Lower lobe of right lung (tissue), 2 donors: ENCODE results near the gene KIAA1217. TPM values are rescaled to one million over a fixed set of nuclear protein-coding genes. Genes with fewer than 3 reads are reported as not detected.

Source experiments
- ATAC-seq, 2 donors: fragments of 200-7000 bp; cut with Tn5 transposase; one replicate each; pipeline ENCODE4 v1.9.1; 2020 to 2022; ENCODE audit warnings: mild to moderate bottlenecking in 2 of 2, moderate library complexity in 2 of 2
- DNase-seq: peaks from one replicate; pipeline ENCODE4 v3.0.0-alpha.2; 2020
- H3K27ac ChIP-seq: fragments of 200-600 bp; one replicate; pipeline ENCODE4 v1.8.0; 2022
- H3K27me3 ChIP-seq: fragments of 200-600 bp; one replicate; pipeline ENCODE4 v1.8.0; 2022; ENCODE audit warnings: low read depth
- H3K36me3 ChIP-seq: fragments of 200-600 bp; one replicate; pipeline ENCODE4 v1.8.0; 2022; ENCODE audit warnings: mild to moderate bottlenecking
- H3K4me1 ChIP-seq: fragments of 200-600 bp; one replicate; pipeline ENCODE4 v1.8.0; 2022
- H3K4me3 ChIP-seq: fragments of 200-600 bp; one replicate; pipeline ENCODE4 v1.8.0; 2022; ENCODE audit warnings: mild to moderate bottlenecking
- H3K9me3 ChIP-seq: fragments of 200-600 bp; one replicate; pipeline ENCODE4 v1.8.0; 2022
- CTCF ChIP-seq: fragments of 200-600 bp; IDR thresholded peaks from one replicate; pipeline ENCODE4 v1.8.0; 2022; ENCODE audit warnings: antibody characterized with exemption, mild to moderate bottlenecking
- intact Hi-C: fragments of 100-400 bp; cut with DNase I; formaldehyde crosslinking; loops from one replicate; pipeline ENCODE4 v1.11.0; 2022
- total RNA-seq: library from RNA; stranded (reverse); fragmentation: NEBNext Ultra II Directional; extraction: Animal tissue kit (Norgen Biotek cat#: 25700); gene quantifications from one replicate; pipeline ENCODE4 v1.2.1, GENCODE V29; 2021
- donor health status: DM: no; HTN: yes; CAD: no; lungs with severe emphysema.

Gene KIAA1217
- total RNA-seq, 1 donor from 2014 or later: 37.2 TPM

GRCh38 chr10:24575481-24576002 lies 366.6 kb downstream of the KIAA1217 start:
- no peaks in the 10 kb centered on the region for H3K4me1 ChIP-seq
- H3K4me3 ChIP-seq: no peak overlapping the region
- no peaks in the 10 kb centered on the region for H3K36me3 ChIP-seq
- no peak for ATAC-seq
- no peaks in the 10 kb centered on the region for H3K9me3 ChIP-seq
- no peak for TF ChIP-seq CTCF
- H3K27ac ChIP-seq: no peak overlapping the region
- intact Hi-C loops: no loop called here
- no peak for DNase-seq
- H3K27me3 ChIP-seq: no peaks in the 10 kb centered on the region

- Histone ChIP-seq H3K27me3 (no peaks in the 10 kb centered on the region), H3K4me3 (no peak overlapping the region), H3K36me3 (peaks cover 12% of the 10 kb centered on the region), H3K4me1 (no peaks in the 10 kb centered on the region), H3K27ac (no peak overlapping the region), H3K9me3 (no peaks in the 10 kb centered on the region)
- intact Hi-C loops: no loop called here
- TF ChIP-seq CTCF: no peak
- ATAC-seq (no peak), DNase-seq (no peak)
These were observed 370.5 kb downstream of the KIAA1217 start for GRCh38 chr10:24579448-24579847.

GRCh38 chr10:24579906-24580305 lies 371.0 kb downstream of the KIAA1217 start:
- intact Hi-C loops: no loop called here

GRCh38 chr10:24589265-24589664 lies 380.3 kb downstream of the KIAA1217 start:
- ATAC-seq: no peak
- no peak for TF ChIP-seq CTCF
- Histone ChIP-seq H3K4me3 (no peak overlapping the region), H3K4me1 (no peaks in the 10 kb centered on the region), H3K27ac (no peak overlapping the region), H3K36me3 (peaks cover 97% of the 10 kb centered on the region), H3K9me3 (no peaks in the 10 kb centered on the region), H3K27me3 (no peaks in the 10 kb centered on the region)
- intact Hi-C loops: no loop called here
- no peak for DNase-seq

More at GRCh38 chr10:24579906-24580305, 371.0 kb downstream of the KIAA1217 start:
- no peak for TF ChIP-seq CTCF
- Histone ChIP-seq H3K27ac (no peak overlapping the region), H3K27me3 (no peaks in the 10 kb centered on the region), H3K4me1 (no peaks in the 10 kb centered on the region), H3K4me3 (no peak overlapping the region), H3K36me3 (peaks cover 16% of the 10 kb centered on the region), H3K9me3 (no peaks in the 10 kb centered on the region)
- ATAC-seq: no peak
- DNase-seq: no peak

- no peak overlapping the region for H3K27ac ChIP-seq
- DNase-seq (no peak), ATAC-seq (no peak)
- no peaks in the 10 kb centered on the region for H3K9me3 ChIP-seq
- H3K36me3 ChIP-seq: peaks cover 100% of the 10 kb centered on the region
- H3K4me1 ChIP-seq: no peaks in the 10 kb centered on the region
- no peaks in the 10 kb centered on the region for H3K27me3 ChIP-seq
- TF ChIP-seq CTCF: no peak
- intact Hi-C loops: no loop called here
- H3K4me3 ChIP-seq: no peak overlapping the region
These were observed 381.9 kb downstream of the KIAA1217 start for GRCh38 chr10:24590697-24591457.
